ENCODE measurements around the gene COMMD9. TPM values are rescaled to one million over a fixed set of nuclear protein-coding genes. Genes with fewer than 3 reads are reported as not detected.

Gene COMMD9
- polyA plus RNA-seq, 1 donor = 57.4 TPM

- H3K27me3 ChIP-seq (ENCODE audit: control insufficient read depth, insufficient read depth, low read length) = no peaks in the 10 kb centered on the region
- DNase-seq = no peak
- no peaks in the 10 kb centered on the region for H3K4me1 ChIP-seq (ENCODE audit: control insufficient read depth, insufficient read depth, low read length)
- no peak overlapping the region for H3K4me3 ChIP-seq (ENCODE audit: low read length)
- H3K36me3 ChIP-seq (ENCODE audit: control insufficient read depth, insufficient read depth, low read length) = peaks cover 68% of the 10 kb centered on the region
- WGBS (ENCODE audit: insufficient coverage, low lambda C conversion rate) = 100% methylated on average over 1 of the region's 7 CpGs
- H3K27ac ChIP-seq (ENCODE audit: low read length) = no peak overlapping the region
- no peaks in the 10 kb centered on the region for H3K9me3 ChIP-seq (ENCODE audit: control insufficient read depth, low read depth, low read length)
These were observed 14.8 kb downstream of the COMMD9 start for GRCh38 chr11:36274414-36274813.

DNA sequence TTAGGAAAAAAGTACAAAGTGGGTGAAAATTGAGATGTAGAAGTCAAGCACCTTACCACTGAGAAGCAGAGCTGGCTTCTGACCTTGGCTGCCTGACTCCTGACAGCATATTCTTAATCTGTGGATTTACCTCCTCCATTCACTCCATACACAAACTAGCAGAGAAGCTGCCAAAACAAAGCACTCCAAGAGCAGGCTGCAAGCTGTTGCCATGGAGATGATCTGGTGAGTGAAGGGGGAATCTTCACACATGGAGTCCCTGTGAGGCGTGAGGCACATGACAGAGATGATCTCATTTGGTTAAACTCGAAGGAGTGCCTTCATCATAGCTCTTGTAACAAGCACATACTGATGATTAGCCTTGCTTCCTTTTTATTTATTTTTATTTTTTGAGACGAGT, 16.1 kb downstream of the COMMD9 start:
- Histone ChIP-seq H3K4me1 (ENCODE audit: control insufficient read depth, insufficient read depth, low read length) (no peaks in the 10 kb centered on the region), H3K36me3 (ENCODE audit: control insufficient read depth, insufficient read depth, low read length) (peaks cover 61% of the 10 kb centered on the region), H3K27ac (ENCODE audit: low read length) (no peak overlapping the region), H3K9me3 (ENCODE audit: control insufficient read depth, low read depth, low read length) (no peaks in the 10 kb centered on the region), H3K4me3 (ENCODE audit: low read length) (no peak overlapping the region), H3K27me3 (ENCODE audit: control insufficient read depth, insufficient read depth, low read length) (no peaks in the 10 kb centered on the region)
- WGBS (ENCODE audit: insufficient coverage, low lambda C conversion rate) = 100% methylated on average over 1 of the region's 3 CpGs
- DNase-seq = no peak

- no CpG with 5 or more reads among the region's 5 CpGs for WGBS (ENCODE audit: insufficient coverage, low lambda C conversion rate)
These were observed 17.3 kb downstream of the COMMD9 start for GRCh38 chr11:36271794-36272407.

DNA sequence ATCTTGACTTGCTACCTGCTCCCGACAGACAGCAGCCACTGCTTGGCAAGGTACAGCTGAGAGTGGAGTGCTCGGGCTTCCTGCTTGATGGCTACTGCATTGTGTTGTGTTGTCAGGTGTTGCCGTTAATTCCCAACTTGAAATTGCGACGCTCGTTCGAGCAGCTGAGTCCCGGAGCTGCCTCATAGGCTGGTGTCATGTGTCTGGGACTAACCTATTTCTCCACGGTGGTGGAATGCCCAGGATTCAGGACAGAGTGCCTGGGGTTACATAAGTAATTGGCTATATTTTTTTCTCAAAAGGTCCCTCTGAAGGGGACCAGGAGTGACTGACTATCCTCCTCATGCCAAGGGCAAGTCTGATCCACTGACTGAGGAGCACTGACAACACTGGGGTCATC, 18.5 kb downstream of the COMMD9 start:
- Histone ChIP-seq H3K9me3 (ENCODE audit: control insufficient read depth, low read depth, low read length) (no peaks in the 10 kb centered on the region), H3K27ac (ENCODE audit: low read length) (no peak overlapping the region), H3K27me3 (ENCODE audit: control insufficient read depth, insufficient read depth, low read length) (no peaks in the 10 kb centered on the region), H3K4me1 (ENCODE audit: control insufficient read depth, insufficient read depth, low read length) (no peaks in the 10 kb centered on the region), H3K36me3 (ENCODE audit: control insufficient read depth, insufficient read depth, low read length) (peaks cover 49% of the 10 kb centered on the region), H3K4me3 (ENCODE audit: low read length) (no peak overlapping the region)
- no peak for DNase-seq
- WGBS (ENCODE audit: insufficient coverage, low lambda C conversion rate) = no CpG with 5 or more reads among the region's 9 CpGs

More at GRCh38 chr11:36271794-36272407, 17.3 kb downstream of the COMMD9 start:
- no peaks in the 10 kb centered on the region for H3K27me3 ChIP-seq (ENCODE audit: control insufficient read depth, insufficient read depth, low read length)
- no peak for DNase-seq
- H3K36me3 ChIP-seq (ENCODE audit: control insufficient read depth, insufficient read depth, low read length) = peaks cover 60% of the 10 kb centered on the region
- no peak overlapping the region for H3K4me3 ChIP-seq (ENCODE audit: low read length)
- H3K27ac ChIP-seq (ENCODE audit: low read length) = no peak overlapping the region
- no peaks in the 10 kb centered on the region for H3K4me1 ChIP-seq (ENCODE audit: control insufficient read depth, insufficient read depth, low read length)
- H3K9me3 ChIP-seq (ENCODE audit: control insufficient read depth, low read depth, low read length) = no peaks in the 10 kb centered on the region

DNA sequence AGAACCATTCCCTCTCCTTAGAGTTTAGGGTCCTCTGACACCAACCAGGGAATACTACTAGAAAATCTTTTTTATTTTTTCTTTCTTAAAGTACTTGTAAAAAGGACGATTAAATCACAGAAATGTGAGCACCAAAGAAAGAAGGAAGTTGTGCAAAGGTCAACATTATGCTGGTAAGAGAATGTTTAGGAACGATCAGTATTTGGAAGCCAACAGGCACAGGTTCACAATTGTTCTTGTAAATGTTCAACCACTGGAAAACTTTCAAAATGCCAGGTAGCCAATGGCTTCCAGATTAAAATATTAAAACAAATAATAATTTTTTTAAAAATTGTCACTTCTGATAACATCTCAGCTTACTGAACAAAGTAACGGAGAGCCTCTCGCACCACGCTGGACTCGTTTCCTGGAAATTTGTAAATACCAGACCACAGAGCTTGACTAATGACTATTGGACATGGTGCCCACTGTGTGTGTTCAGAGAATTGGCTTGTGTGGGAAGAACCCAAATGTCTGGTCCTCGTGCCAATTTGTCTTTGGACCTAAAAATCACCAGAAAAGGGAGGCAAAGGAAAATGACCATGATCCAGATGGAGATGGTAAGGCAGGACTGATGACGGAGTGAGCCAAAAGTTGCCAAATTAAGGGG, 20.8 kb downstream of the COMMD9 start:
- no peak overlapping the region for H3K27ac ChIP-seq (ENCODE audit: low read length)
- no peak for DNase-seq
- WGBS (ENCODE audit: insufficient coverage, low lambda C conversion rate) = 97% methylated on average over 4 of the region's 8 CpGs
- H3K27me3 ChIP-seq (ENCODE audit: control insufficient read depth, insufficient read depth, low read length) = no peaks in the 10 kb centered on the region
- H3K9me3 ChIP-seq (ENCODE audit: control insufficient read depth, low read depth, low read length) = no peaks in the 10 kb centered on the region
- peaks cover 32% of the 10 kb centered on the region for H3K36me3 ChIP-seq (ENCODE audit: control insufficient read depth, insufficient read depth, low read length)
- H3K4me1 ChIP-seq (ENCODE audit: control insufficient read depth, insufficient read depth, low read length) = no peaks in the 10 kb centered on the region
- H3K4me3 ChIP-seq (ENCODE audit: low read length) = no peak overlapping the region

GRCh38 chr11:36266767-36267166, 22.5 kb downstream of the COMMD9 start:
- DNase-seq = no peak

GRCh38 chr11:36265793-36266628, 23.2 kb downstream of the COMMD9 start:
- Histone ChIP-seq H3K36me3 (ENCODE audit: control insufficient read depth, insufficient read depth, low read length) (peaks cover 9% of the 10 kb centered on the region), H3K27ac (ENCODE audit: low read length) (no peak overlapping the region)
- no CpG with 5 or more reads among the region's 13 CpGs for WGBS (ENCODE audit: insufficient coverage, low lambda C conversion rate)

More at GRCh38 chr11:36266767-36267166, 22.5 kb downstream of the COMMD9 start:
- Histone ChIP-seq H3K27ac (ENCODE audit: low read length) (no peak overlapping the region), H3K27me3 (ENCODE audit: control insufficient read depth, insufficient read depth, low read length) (no peaks in the 10 kb centered on the region), H3K4me3 (ENCODE audit: low read length) (no peak overlapping the region), H3K9me3 (ENCODE audit: control insufficient read depth, low read depth, low read length) (no peaks in the 10 kb centered on the region), H3K36me3 (ENCODE audit: control insufficient read depth, insufficient read depth, low read length) (peaks cover 17% of the 10 kb centered on the region), H3K4me1 (ENCODE audit: control insufficient read depth, insufficient read depth, low read length) (no peaks in the 10 kb centered on the region)
- WGBS (ENCODE audit: insufficient coverage, low lambda C conversion rate) = no CpG with 5 or more reads among the region's 5 CpGs

DNA sequence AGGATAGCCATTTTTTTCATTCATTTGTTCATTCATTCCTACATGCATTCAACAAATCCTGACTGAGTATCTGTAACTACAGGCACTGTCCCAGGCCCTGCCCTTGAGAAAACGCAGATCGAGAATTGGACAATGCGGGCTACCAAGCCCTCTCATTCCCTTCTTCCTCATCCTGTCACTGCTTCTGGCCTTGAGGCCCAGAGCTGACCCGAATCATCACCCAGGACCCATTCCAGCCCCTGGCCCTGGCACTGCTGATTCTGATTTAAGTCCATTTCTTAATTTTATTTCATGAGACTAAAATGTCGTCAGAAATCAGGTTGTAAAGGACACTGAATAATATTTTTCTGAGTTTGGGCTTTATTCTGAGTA, 24.3 kb downstream of the COMMD9 start:
- Histone ChIP-seq H3K27me3 (ENCODE audit: control insufficient read depth, insufficient read depth, low read length) (no peaks in the 10 kb centered on the region), H3K9me3 (ENCODE audit: control insufficient read depth, low read depth, low read length) (no peaks in the 10 kb centered on the region), H3K36me3 (ENCODE audit: control insufficient read depth, insufficient read depth, low read length) (peaks cover 2% of the 10 kb centered on the region), H3K4me1 (ENCODE audit: control insufficient read depth, insufficient read depth, low read length) (no peaks in the 10 kb centered on the region), H3K4me3 (ENCODE audit: low read length) (no peak overlapping the region), H3K27ac (ENCODE audit: low read length) (no peak overlapping the region)
- no CpG with 5 or more reads among the region's 5 CpGs for WGBS (ENCODE audit: insufficient coverage, low lambda C conversion rate)
- DNase-seq = no peak

More at GRCh38 chr11:36265793-36266628, 23.2 kb downstream of the COMMD9 start:
- H3K27me3 ChIP-seq (ENCODE audit: control insufficient read depth, insufficient read depth, low read length) = no peaks in the 10 kb centered on the region
- no peaks in the 10 kb centered on the region for H3K9me3 ChIP-seq (ENCODE audit: control insufficient read depth, low read depth, low read length)
- no peak overlapping the region for H3K4me3 ChIP-seq (ENCODE audit: low read length)
- DNase-seq = peak; percentile 18 to 31
- H3K4me1 ChIP-seq (ENCODE audit: control insufficient read depth, insufficient read depth, low read length) = no peaks in the 10 kb centered on the region

- 100% methylated on average over 1 of the region's 9 CpGs for WGBS (ENCODE audit: insufficient coverage, low lambda C conversion rate)
- no peak overlapping the region for H3K27ac ChIP-seq (ENCODE audit: low read length)
- H3K4me1 ChIP-seq (ENCODE audit: control insufficient read depth, insufficient read depth, low read length) = no peaks in the 10 kb centered on the region
- H3K36me3 ChIP-seq (ENCODE audit: control insufficient read depth, insufficient read depth, low read length) = no peaks in the 10 kb centered on the region
- H3K4me3 ChIP-seq (ENCODE audit: low read length) = no peak overlapping the region
- H3K9me3 ChIP-seq (ENCODE audit: control insufficient read depth, low read depth, low read length) = no peaks in the 10 kb centered on the region
- no peaks in the 10 kb centered on the region for H3K27me3 ChIP-seq (ENCODE audit: control insufficient read depth, insufficient read depth, low read length)
- DNase-seq = no peak
These were observed 24.9 kb downstream of the COMMD9 start for GRCh38 chr11:36264011-36264972.

DNA sequence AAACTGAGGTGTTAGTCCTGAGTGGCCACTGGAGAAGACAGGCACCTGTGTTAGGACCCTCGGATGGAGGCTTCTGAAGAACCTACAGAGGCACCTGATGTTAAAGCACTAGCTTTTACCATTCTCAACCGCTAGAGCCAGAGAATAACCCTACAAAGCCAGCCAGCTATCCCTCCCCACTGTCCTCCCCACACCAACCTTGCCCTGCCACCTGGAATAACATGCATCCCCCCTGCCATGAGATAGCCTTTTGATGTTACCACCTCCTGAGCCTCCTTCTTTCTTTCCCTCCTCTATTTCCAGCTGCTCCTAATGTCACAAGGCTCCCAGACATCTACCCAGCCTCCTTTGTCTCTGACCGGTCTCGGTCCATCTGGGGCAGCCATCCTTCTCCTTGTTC, 28.1 kb downstream of the COMMD9 start:
- DNase-seq = no peak
- Histone ChIP-seq H3K27ac (ENCODE audit: low read length) (no peak overlapping the region), H3K36me3 (ENCODE audit: control insufficient read depth, insufficient read depth, low read length) (no peaks in the 10 kb centered on the region), H3K9me3 (ENCODE audit: control insufficient read depth, low read depth, low read length) (no peaks in the 10 kb centered on the region), H3K27me3 (ENCODE audit: control insufficient read depth, insufficient read depth, low read length) (no peaks in the 10 kb centered on the region), H3K4me1 (ENCODE audit: control insufficient read depth, insufficient read depth, low read length) (peaks cover 5% of the 10 kb centered on the region), H3K4me3 (ENCODE audit: low read length) (no peak overlapping the region)
- no CpG with 5 or more reads among the region's 4 CpGs for WGBS (ENCODE audit: insufficient coverage, low lambda C conversion rate)

All from large intestine (tissue), 3 donors.